ENCODE measurements around the gene FOXN3.

DNA sequence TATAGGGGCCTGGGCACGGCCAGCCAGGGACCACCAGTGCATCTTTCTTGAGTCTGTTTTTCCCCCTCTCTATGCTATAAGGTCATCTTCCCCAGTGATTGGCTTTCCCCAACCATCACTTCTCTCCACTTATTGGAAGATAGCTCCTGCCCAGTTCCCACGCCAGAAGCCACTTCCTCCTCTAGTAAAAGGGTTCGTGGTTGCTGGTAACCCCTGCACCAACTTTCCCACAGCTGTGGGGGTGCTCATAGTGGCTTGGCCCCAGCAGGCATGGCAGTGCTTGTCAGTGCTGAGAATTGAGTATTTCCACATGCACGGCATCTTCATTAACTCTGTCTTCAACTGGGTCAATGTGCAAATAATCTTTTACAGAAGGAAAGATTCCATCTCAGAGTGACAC, 215.4 kb downstream of the FOXN3 start:
- TF ChIP-seq, protein P1, sequence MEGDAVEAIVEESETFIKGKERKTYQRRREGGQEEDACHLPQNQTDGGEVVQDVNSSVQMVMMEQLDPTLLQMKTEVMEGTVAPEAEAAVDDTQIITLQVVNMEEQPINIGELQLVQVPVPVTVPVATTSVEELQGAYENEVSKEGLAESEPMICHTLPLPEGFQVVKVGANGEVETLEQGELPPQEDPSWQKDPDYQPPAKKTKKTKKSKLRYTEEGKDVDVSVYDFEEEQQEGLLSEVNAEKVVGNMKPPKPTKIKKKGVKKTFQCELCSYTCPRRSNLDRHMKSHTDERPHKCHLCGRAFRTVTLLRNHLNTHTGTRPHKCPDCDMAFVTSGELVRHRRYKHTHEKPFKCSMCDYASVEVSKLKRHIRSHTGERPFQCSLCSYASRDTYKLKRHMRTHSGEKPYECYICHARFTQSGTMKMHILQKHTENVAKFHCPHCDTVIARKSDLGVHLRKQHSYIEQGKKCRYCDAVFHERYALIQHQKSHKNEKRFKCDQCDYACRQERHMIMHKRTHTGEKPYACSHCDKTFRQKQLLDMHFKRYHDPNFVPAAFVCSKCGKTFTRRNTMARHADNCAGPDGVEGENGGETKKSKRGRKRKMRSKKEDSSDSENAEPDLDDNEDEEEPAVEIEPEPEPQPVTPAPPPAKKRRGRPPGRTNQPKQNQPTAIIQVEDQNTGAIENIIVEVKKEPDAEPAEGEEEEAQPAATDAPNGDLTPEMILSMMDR (conservative IDR thresholded peaks at IDR 0.05 in 1 of 2, IDR thresholded peaks at IDR 0.05 in 1 of 2; ENCODE audit: low read depth in 1 of 2, low read length in 2 of 2): no peak
- TF ChIP-seq EZH2 (IDR thresholded peaks at IDR 0.05; ENCODE audit: low read length, missing control alignments): no peak
